Metanephros (tissue), 2 donors: ENCODE results near the gene TMEM253. TPM values are rescaled to one million over a fixed set of nuclear protein-coding genes. Genes with fewer than 3 reads are reported as not detected.

Experiments used
- small RNA-seq: library from RNA; depleted of rRNA; stranded (forward); fragments of <200 nt; gene quantifications from one replicate; pipeline ENCODE3, GENCODE V24; 2014; ENCODE audit warnings: low replicate concordance
- total RNA-seq: library from RNA; depleted of rRNA; stranded (reverse); fragments of >200 nt; gene quantifications from one replicate; pipeline ENCODE4 v1.2.3, GENCODE V29; 2014

Gene TMEM253
- total RNA-seq, result 0.35 TPM

DNA sequence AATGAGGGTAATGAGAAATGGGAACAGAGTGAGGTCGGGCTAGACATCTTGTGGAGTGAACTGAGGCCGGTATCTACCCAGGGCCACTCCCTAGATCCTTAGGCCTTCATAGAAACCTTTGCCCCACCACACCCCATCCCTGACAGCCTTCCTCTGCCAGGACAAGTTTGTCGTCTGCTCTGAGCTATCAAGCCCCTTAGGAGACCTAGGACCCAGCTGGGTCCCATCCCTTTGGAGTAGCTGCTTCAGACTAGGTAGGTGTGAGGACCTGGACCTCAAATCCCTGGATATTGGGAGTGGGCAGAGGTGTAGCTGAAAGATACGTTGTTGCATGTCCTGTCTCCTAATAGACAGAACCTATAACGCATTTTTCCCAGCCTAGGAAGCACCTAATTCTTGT is at the start of gene TMEM253:
TSS of gene TMEM253 (plus strand) at position 136 of the 400 bp plus-strand sequence. CDS start 278 bp downstream, outside the sequence.

GRCh38 chr14:21057803-21058675 is 42.8 kb upstream of the TMEM253 start, which contains the start of gene RNASE8:
Gene RNASE8, plus strand, starts transcription at chr14:21057822. Its CDS starts 71 bp downstream, at chr14:21057893.

DNA sequence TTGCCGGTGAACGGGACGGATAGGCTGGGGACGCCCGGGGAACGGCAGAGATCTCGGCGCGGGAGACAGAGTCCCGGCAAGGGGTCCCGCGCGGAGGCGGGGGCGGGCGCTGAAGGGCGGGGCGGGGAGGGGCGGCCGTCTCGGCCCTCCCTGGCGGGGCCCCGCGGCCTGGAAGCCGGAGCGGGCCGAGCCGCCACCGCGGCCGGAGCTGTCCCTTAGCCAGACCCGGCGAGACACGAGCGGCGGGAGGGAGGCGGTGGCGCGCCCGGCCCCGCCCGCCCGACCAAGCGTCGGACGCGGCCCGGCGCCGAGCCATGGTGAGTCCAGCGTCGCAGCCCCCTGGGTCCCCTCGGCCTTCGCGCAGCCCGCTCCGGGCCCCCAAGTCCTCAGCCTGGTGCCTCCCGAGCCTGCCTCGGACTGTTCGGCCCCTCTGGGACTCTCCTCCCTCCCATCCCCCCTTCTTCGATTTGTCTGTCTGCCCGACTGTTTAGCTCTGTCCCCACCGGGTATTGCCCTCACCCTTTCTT is 30.7 kb upstream of the TMEM253 start, which contains the start of gene ARHGEF40:
TSS of gene ARHGEF40 (plus strand) at position 222 of the 527 bp plus-strand sequence. CDS start at position 315, 93 bp downstream.

GRCh38 chr14:21098076-21098891 is 2.6 kb upstream of the TMEM253 start, which contains the start of gene ZNF219:
Gene ZNF219, minus strand, starts transcription at chr14:21098655. Its CDS starts 5,064 bp downstream, at chr14:21093591.

Small RNAs within 50 kb of the gene (small RNA-seq; reads per million reads assigned to genes)
- not detected for gene RNU6-252P

Other genes starting within 250 kb of the TMEM253 start
- gene RNASE3, start 209.7 kb upstream of the TMEM253 start, total RNA-seq, result 3.3 TPM
- 8.5 TPM for gene RNASE2, start 145.6 kb upstream of the TMEM253 start, total RNA-seq
- gene METTL17, start 111.1 kb upstream of the TMEM253 start, total RNA-seq, result 44.9 TPM
- gene SLC39A2, start 101.8 kb upstream of the TMEM253 start, total RNA-seq, result 1.9 TPM
- 114 TPM for gene NDRG2, start 76.0 kb upstream of the TMEM253 start, total RNA-seq
- gene TPPP2, start 70.8 kb upstream of the TMEM253 start, total RNA-seq, result 1.8 TPM
- not detected for gene RNASE13, start 66.3 kb upstream of the TMEM253 start, total RNA-seq
- 0.18 TPM for gene RNASE7, start 58.7 kb upstream of the TMEM253 start, total RNA-seq
- gene RNASE8, start 43.2 kb upstream of the TMEM253 start, total RNA-seq, result not detected
- 77.5 TPM for gene ARHGEF40, start 30.8 kb upstream of the TMEM253 start, total RNA-seq
- 19.1 TPM for gene ZNF219, start 2.4 kb upstream of the TMEM253 start, total RNA-seq
- gene OR5AU1, start 55.0 kb downstream of the TMEM253 start, total RNA-seq, result not detected
- 1,235 TPM for gene HNRNPC, start 168.4 kb downstream of the TMEM253 start, total RNA-seq
- gene RPGRIP1, start 179.0 kb downstream of the TMEM253 start, total RNA-seq, result 1.1 TPM